GM12874 (cell line): Measurements from ENCODE around the gene UTP11.

Experiments used
- CTCF ChIP-seq: IDR thresholded peaks from 2 replicates; pipeline ENCODE4 v1.5.1; 2011; ENCODE audit warnings: low read depth, mild to moderate bottlenecking, control low read depth, low read length, moderate library complexity; ENCODE audit not compliant: insufficient read depth

UTP11 gene

GRCh38 chr1:38044221-38045215 is 32.0 kb downstream of the UTP11 start:
- TF ChIP-seq CTCF, result no peak

GRCh38 chr1:38045401-38046332 is 33.1 kb downstream of the UTP11 start:
- no peak for TF ChIP-seq CTCF

GRCh38 chr1:38046333-38046883 is 33.9 kb downstream of the UTP11 start, which contains the start of gene POU3F1:
TSS of gene POU3F1 (minus strand) at chr1:38046793. CDS start at chr1:38046743, 50 bp downstream.
- TF ChIP-seq CTCF, result no peak

- TF ChIP-seq CTCF, result no peak
Measured at GRCh38 chr1:38046884-38047602, 34.5 kb downstream of the UTP11 start.

GRCh38 chr1:38047603-38048141 is 35.1 kb downstream of the UTP11 start:
- TF ChIP-seq CTCF, result no peak

GRCh38 chr1:38050397-38051078 is 38.0 kb downstream of the UTP11 start:
- no peak for TF ChIP-seq CTCF
